ENCODE measurements around the gene EEF1A1. TPM values are rescaled to one million over a fixed set of nuclear protein-coding genes. Genes with fewer than 3 reads are reported as not detected.
A peak's percentile ranks its signal among the peaks of the same experiment; 100 is the strongest.
"Not testable (repeated sequence)": the region's sequence is repeated elsewhere in the genome, so short reads cannot be mapped to it uniquely, and the experiment has no call there.

Gene EEF1A1
- total RNA-seq, 1 donor from 2014 or later = 11,105 TPM

GRCh38 chr6:73558624-73559398, 38.0 kb upstream of the EEF1A1 start:
- no peak for TF ChIP-seq CTCF (IDR thresholded peaks at IDR 0.05; ENCODE audit: unreplicated experiment)
- H3K36me3 Mint-ChIP-seq = no peaks in the 10 kb centered on the region
- peaks cover 27% of the 10 kb centered on the region for H3K4me1 Mint-ChIP-seq
- DNase-seq (ENCODE audit: low spot score in 2 of 2, unreplicated experiment in 2 of 2) = no peak
- H3K27ac Mint-ChIP-seq = no peak overlapping the region
- no peak overlapping the region for H3K4me3 Mint-ChIP-seq
- H3K9me3 Mint-ChIP-seq = no peaks in the 10 kb centered on the region
- no peaks in the 10 kb centered on the region for H3K27me3 Mint-ChIP-seq (ENCODE audit: low read depth)

- TF ChIP-seq CTCF (IDR thresholded peaks at IDR 0.05; ENCODE audit: unreplicated experiment) = no peak
- Mint-ChIP-seq H3K27me3 (ENCODE audit: low read depth) (no peaks in the 10 kb centered on the region), H3K27ac (peak overlapping the region; percentile 2), H3K4me3 (no peak overlapping the region), H3K9me3 (no peaks in the 10 kb centered on the region), H3K4me1 (peaks cover 27% of the 10 kb centered on the region), H3K36me3 (no peaks in the 10 kb centered on the region)
- no peak for DNase-seq (ENCODE audit: low spot score in 2 of 2, unreplicated experiment in 2 of 2)
Observed at GRCh38 chr6:73556836-73557235, 36.0 kb upstream of the EEF1A1 start.

- H3K27ac Mint-ChIP-seq, H3K4me3 Mint-ChIP-seq: not testable (repeated sequence)
Observed at GRCh38 chr6:73555380-73555949, 34.6 kb upstream of the EEF1A1 start.

GRCh38 chr6:73551115-73551514, 30.3 kb upstream of the EEF1A1 start:
- H3K36me3 Mint-ChIP-seq; H3K4me1 Mint-ChIP-seq; DNase-seq (ENCODE audit: low spot score in 2 of 2, unreplicated experiment in 2 of 2); H3K9me3 Mint-ChIP-seq; H3K27ac Mint-ChIP-seq; H3K27me3 Mint-ChIP-seq (ENCODE audit: low read depth); H3K4me3 Mint-ChIP-seq: not testable (repeated sequence)

More at GRCh38 chr6:73555380-73555949, 34.6 kb upstream of the EEF1A1 start:
- not testable (repeated sequence) for H3K27me3 Mint-ChIP-seq (ENCODE audit: low read depth); H3K36me3 Mint-ChIP-seq; H3K9me3 Mint-ChIP-seq; DNase-seq (ENCODE audit: low spot score in 2 of 2, unreplicated experiment in 2 of 2)
- H3K4me1 Mint-ChIP-seq = peaks cover 21% of the 10 kb centered on the region

- DNase-seq (ENCODE audit: low spot score in 2 of 2, unreplicated experiment in 2 of 2) = no peak
- no peak overlapping the region for H3K4me3 Mint-ChIP-seq
- no peaks in the 10 kb centered on the region for H3K27me3 Mint-ChIP-seq (ENCODE audit: low read depth)
- no peaks in the 10 kb centered on the region for H3K9me3 Mint-ChIP-seq
- no peaks in the 10 kb centered on the region for H3K36me3 Mint-ChIP-seq
- no peaks in the 10 kb centered on the region for H3K4me1 Mint-ChIP-seq
- no peak overlapping the region for H3K27ac Mint-ChIP-seq
- no peak for TF ChIP-seq CTCF (IDR thresholded peaks at IDR 0.05; ENCODE audit: unreplicated experiment)
Observed at GRCh38 chr6:73548458-73549446, 27.9 kb upstream of the EEF1A1 start.

- TF ChIP-seq CTCF (IDR thresholded peaks at IDR 0.05; ENCODE audit: unreplicated experiment) = no peak
- H3K4me1 Mint-ChIP-seq = no peaks in the 10 kb centered on the region
- H3K27me3 Mint-ChIP-seq (ENCODE audit: low read depth) = no peaks in the 10 kb centered on the region
- no peak overlapping the region for H3K4me3 Mint-ChIP-seq
- H3K27ac Mint-ChIP-seq = no peak overlapping the region
- no peaks in the 10 kb centered on the region for H3K9me3 Mint-ChIP-seq
- H3K36me3 Mint-ChIP-seq = no peaks in the 10 kb centered on the region
- DNase-seq (ENCODE audit: low spot score in 2 of 2, unreplicated experiment in 2 of 2) = no peak
Observed at GRCh38 chr6:73547036-73547435, 26.2 kb upstream of the EEF1A1 start.

Data from mesothelial cell of epicardium (in vitro differentiated cells).